Caco-2 (cell line): ENCODE results near the gene PSMA6. TPM values are rescaled to one million over a fixed set of nuclear protein-coding genes. Genes with fewer than 3 reads are reported as not detected.
A peak's percentile ranks its signal among the peaks of the same experiment; 100 is the strongest.
"Not testable (repeated sequence)": the region's sequence is repeated elsewhere in the genome, so short reads cannot be mapped to it uniquely, and the experiment has no call there.

Experiments used
- BruUV-seq: library from RNA; stranded (reverse); fragments of 400-500 nt; replicated peaks from 2 replicates; lab custom pipeline; 2021; lab: Mats Ljungman, UMichigan
- CTCF ChIA-PET: fragments of 300-600 bp; sonication (Branson Sonifier 250); formaldehyde crosslinking; loops from one replicate; lab custom pipeline; 2022; ENCODE audit warnings: antibody characterized with exemption; lab: Charles Lee
- POLR2A ChIA-PET: fragments of 300-600 bp; sonication (Branson Sonifier 250); formaldehyde crosslinking; loops from one replicate; lab custom pipeline; 2022; ENCODE audit warnings: antibody characterized with exemption; lab: Charles Lee
- DNase-seq, 2 experiments: peaks; one replicate each; pipeline versions ENCODE4 v3.0.0 to v3.0.0-alpha.2; 2020 to 2022
- H3K27me3 ChIP-seq: replicated peaks from 2 replicates; pipeline ENCODE4 v1.6.0; 2011; ENCODE audit warnings: low read length; ENCODE audit not compliant: control insufficient read depth, insufficient read depth
- H3K36me3 ChIP-seq: 2 replicates; pipeline ENCODE4 v1.5.1; 2011; ENCODE audit warnings: low read length; ENCODE audit not compliant: control insufficient read depth, insufficient read depth
- H3K4me1 ChIP-seq: fragments of 250-450 bp; sonication (Bioruptor Pico); 2 replicates; pipeline ENCODE4 v1.5.1; 2020; ENCODE audit warnings: mild to moderate bottlenecking
- H3K4me3 ChIP-seq: 2 replicates; pipeline ENCODE4 v1.5.1; 2011; ENCODE audit warnings: low read depth, mild to moderate bottlenecking, control low read depth, low read length
- H3K9me3 ChIP-seq: fragments of 250-450 bp; sonication (Bioruptor Pico); 2 replicates; pipeline ENCODE4 v1.5.1; 2020; ENCODE audit warnings: mild to moderate bottlenecking, moderate library complexity
- H3K27ac Mint-ChIP-seq: one replicate; pipeline ENCODE4 v1.8.0; 2022; ENCODE audit warnings: mixed read lengths; ENCODE audit not compliant: unreplicated experiment
- H3K27me3 Mint-ChIP-seq: one replicate; pipeline ENCODE4 v1.8.0; 2022; ENCODE audit warnings: mixed read lengths; ENCODE audit not compliant: insufficient read depth, unreplicated experiment
- H3K36me3 Mint-ChIP-seq: one replicate; pipeline ENCODE4 v1.8.0; 2022; ENCODE audit warnings: mild to moderate bottlenecking, mixed read lengths; ENCODE audit not compliant: insufficient read depth, unreplicated experiment
- H3K4me1 Mint-ChIP-seq: one replicate; pipeline ENCODE4 v1.8.0; 2022; ENCODE audit warnings: low read depth, mixed read lengths; ENCODE audit not compliant: unreplicated experiment
- H3K4me3 Mint-ChIP-seq: one replicate; pipeline ENCODE4 v1.8.0; 2022; ENCODE audit warnings: mild to moderate bottlenecking, moderate library complexity, mixed read lengths; ENCODE audit not compliant: unreplicated experiment
- H3K9me3 Mint-ChIP-seq: one replicate; pipeline ENCODE4 v1.8.0; 2022; ENCODE audit warnings: mixed read lengths; ENCODE audit not compliant: unreplicated experiment
- intact Hi-C: fragments of 100-400 bp; cut with micrococcal nuclease; formaldehyde crosslinking; loops from one replicate; pipeline ENCODE4 v1.10.0; 2022; ENCODE audit not compliant: unreplicated experiment
- total RNA-seq: library from RNA; stranded (reverse); gene quantifications from 2 replicates; pipeline ENCODE4 v1.2.3, GENCODE V29; 2022
- TF ChIP-seq, protein P1 (sequence below), 2 experiments: fragments of 200-600 bp in 1 of 2; IDR thresholded peaks; 1 replicate in 1 of 2; 2 replicates in 1 of 2; pipeline versions ENCODE4 v1.5.1 to v1.8.0; 2011 to 2022; ENCODE audit warnings: antibody characterized with exemption in 1 of 2, control low read depth in 1 of 2, inconsistent platforms in 1 of 2, low read depth in 1 of 2, low read length in 1 of 2, mild to moderate bottlenecking in 1 of 2, moderate library complexity in 1 of 2; ENCODE audit not compliant: insufficient read depth in 1 of 2, severe bottlenecking in 1 of 2, unreplicated experiment in 1 of 2

Gene PSMA6
- total RNA-seq, 1 experiment from 2014 or later, result 247 TPM

- Histone ChIP-seq H3K27me3 (no peaks in the 10 kb centered on the region), H3K9me3 (no peaks in the 10 kb centered on the region), H3K4me3 (no peak overlapping the region), H3K36me3 (no peaks in the 10 kb centered on the region), H3K4me1 (peaks cover 41% of the 10 kb centered on the region)
- no peak overlapping the region for H3K4me3 Mint-ChIP-seq
- no peaks in the 10 kb centered on the region for H3K9me3 Mint-ChIP-seq
- CTCF ChIA-PET, result interaction anchor here (1.0 kb wide), 1 partner anchor 19 kb away, joined by 3 read pairs; no protein-coding TSS in a partner anchor
- H3K27ac Mint-ChIP-seq, result peak overlapping the region; percentile 1
- no peaks in the 10 kb centered on the region for H3K27me3 Mint-ChIP-seq
- DNase-seq, result no peak
- H3K36me3 Mint-ChIP-seq, result peaks cover 6% of the 10 kb centered on the region
- TF ChIP-seq, protein P1, sequence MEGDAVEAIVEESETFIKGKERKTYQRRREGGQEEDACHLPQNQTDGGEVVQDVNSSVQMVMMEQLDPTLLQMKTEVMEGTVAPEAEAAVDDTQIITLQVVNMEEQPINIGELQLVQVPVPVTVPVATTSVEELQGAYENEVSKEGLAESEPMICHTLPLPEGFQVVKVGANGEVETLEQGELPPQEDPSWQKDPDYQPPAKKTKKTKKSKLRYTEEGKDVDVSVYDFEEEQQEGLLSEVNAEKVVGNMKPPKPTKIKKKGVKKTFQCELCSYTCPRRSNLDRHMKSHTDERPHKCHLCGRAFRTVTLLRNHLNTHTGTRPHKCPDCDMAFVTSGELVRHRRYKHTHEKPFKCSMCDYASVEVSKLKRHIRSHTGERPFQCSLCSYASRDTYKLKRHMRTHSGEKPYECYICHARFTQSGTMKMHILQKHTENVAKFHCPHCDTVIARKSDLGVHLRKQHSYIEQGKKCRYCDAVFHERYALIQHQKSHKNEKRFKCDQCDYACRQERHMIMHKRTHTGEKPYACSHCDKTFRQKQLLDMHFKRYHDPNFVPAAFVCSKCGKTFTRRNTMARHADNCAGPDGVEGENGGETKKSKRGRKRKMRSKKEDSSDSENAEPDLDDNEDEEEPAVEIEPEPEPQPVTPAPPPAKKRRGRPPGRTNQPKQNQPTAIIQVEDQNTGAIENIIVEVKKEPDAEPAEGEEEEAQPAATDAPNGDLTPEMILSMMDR (IDR thresholded peaks at IDR 0.05; ENCODE audit: insufficient read depth in 1 of 2, low read depth in 1 of 2, low read length in 1 of 2, severe bottlenecking in 1 of 2, unreplicated experiment in 1 of 2), result no peak
- peaks cover 47% of the 10 kb centered on the region for H3K4me1 Mint-ChIP-seq
- BruUV-seq, result no TSS peak
- POLR2A ChIA-PET, result interaction anchor here (1.0 kb wide), 1 partner anchor 60 kb away, joined by 4 read pairs; the partner anchor contains the start of gene PSMA6
- intact Hi-C loops, result no loop called here
Observed at GRCh38 chr14:35352274-35353233, 60.4 kb downstream of the PSMA6 start.

- ChIA-PET CTCF (no interaction called here), POLR2A (interaction anchor here (1.0 kb wide), 1 partner anchor 61 kb away, joined by 4 read pairs; the partner anchor contains the start of gene PSMA6)
- Mint-ChIP-seq H3K27me3 (no peaks in the 10 kb centered on the region), H3K4me3 (no peak overlapping the region), H3K27ac (peak overlapping the region; percentile 0), H3K9me3 (no peaks in the 10 kb centered on the region), H3K36me3 (peaks cover 6% of the 10 kb centered on the region), H3K4me1 (peaks cover 38% of the 10 kb centered on the region)
- intact Hi-C loops, result no loop called here
- BruUV-seq, result no TSS peak
- Histone ChIP-seq H3K36me3 (no peaks in the 10 kb centered on the region), H3K9me3 (no peaks in the 10 kb centered on the region), H3K4me1 (peaks cover 34% of the 10 kb centered on the region), H3K4me3 (no peak overlapping the region), H3K27me3 (no peaks in the 10 kb centered on the region)
- TF ChIP-seq, protein P1 (IDR thresholded peaks at IDR 0.05; ENCODE audit: insufficient read depth in 1 of 2, low read depth in 1 of 2, low read length in 1 of 2, severe bottlenecking in 1 of 2, unreplicated experiment in 1 of 2), result no peak
- peak in 1 of 2 experiments; percentile 49 for DNase-seq
Observed at GRCh38 chr14:35353409-35354172, 61.4 kb downstream of the PSMA6 start.

DNA sequence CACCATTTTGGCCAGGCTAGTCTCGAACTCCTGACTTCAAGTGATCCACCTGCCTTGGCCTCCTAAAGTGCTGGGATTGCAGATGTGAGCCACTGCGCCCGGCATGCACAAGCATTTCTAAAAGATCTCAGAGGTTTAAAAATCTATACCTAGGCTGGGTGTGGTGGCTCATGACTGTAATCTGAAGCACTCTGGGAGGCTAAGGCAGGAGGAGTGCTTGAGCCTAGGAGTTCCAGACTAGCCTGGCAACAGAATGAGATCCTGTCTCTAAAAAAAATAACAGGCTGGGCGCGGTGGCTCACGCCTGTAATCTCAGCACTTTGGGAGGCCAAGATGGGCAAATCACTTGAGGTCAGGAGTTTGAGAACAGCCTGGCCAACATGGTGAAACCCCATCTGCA is 63.1 kb downstream of the PSMA6 start:
- H3K36me3 ChIP-seq, H3K9me3 Mint-ChIP-seq, BruUV-seq, H3K36me3 Mint-ChIP-seq, H3K27ac Mint-ChIP-seq, H3K27me3 Mint-ChIP-seq, H3K9me3 ChIP-seq, intact Hi-C loops, H3K27me3 ChIP-seq, H3K4me3 Mint-ChIP-seq, H3K4me3 ChIP-seq, DNase-seq, CTCF ChIA-PET: not testable (repeated sequence)
- POLR2A ChIA-PET, result interaction anchor here (2.1 kb wide), 1 partner anchor 63 kb away, joined by 6 read pairs; the partner anchor contains the start of gene PSMA6
- H3K4me1 ChIP-seq, result peaks cover 34% of the 10 kb centered on the region
- H3K4me1 Mint-ChIP-seq, result peaks cover 32% of the 10 kb centered on the region
